Measurements from ENCODE around the gene ZBTB43.
"Not testable (repeated sequence)": the region's sequence is repeated elsewhere in the genome, so short reads cannot be mapped to it uniquely, and the experiment has no call there.

ZBTB43 gene

GRCh38 chr9:126804696-126805553, at the start of gene ZBTB43:
Gene ZBTB43, plus strand, starts transcription at chr9:126805040. Its CDS starts 27,470 bp downstream, at chr9:126832510.
- peak; percentile 98 for DNase-seq

- DNase-seq, result no peak
Observed at GRCh38 chr9:126755317-126755875, 49.4 kb upstream of the ZBTB43 start.

GRCh38 chr9:126756238-126756637, 48.6 kb upstream of the ZBTB43 start:
- DNase-seq, result no peak

GRCh38 chr9:126756876-126757415, 47.9 kb upstream of the ZBTB43 start:
- DNase-seq, result no peak

- DNase-seq, result no peak
Observed at GRCh38 chr9:126758916-126759585, 45.8 kb upstream of the ZBTB43 start.

- peak; percentile 35 for DNase-seq
Observed at GRCh38 chr9:126761274-126761673, 43.6 kb upstream of the ZBTB43 start.

GRCh38 chr9:126763130-126763764, 41.6 kb upstream of the ZBTB43 start:
- DNase-seq, result no peak

GRCh38 chr9:126773004-126773607, 31.7 kb upstream of the ZBTB43 start:
- no peak for DNase-seq

GRCh38 chr9:126775926-126776325, 28.9 kb upstream of the ZBTB43 start:
- DNase-seq, result no peak

- DNase-seq, result no peak
Observed at GRCh38 chr9:126777733-126778132, 27.1 kb upstream of the ZBTB43 start.

GRCh38 chr9:126778141-126778540, 26.7 kb upstream of the ZBTB43 start:
- no peak for DNase-seq

- not testable (repeated sequence) for DNase-seq
Observed at GRCh38 chr9:126778696-126779095, 26.1 kb upstream of the ZBTB43 start.

GRCh38 chr9:126781186-126782052, 23.4 kb upstream of the ZBTB43 start:
- peak; percentile 81 for DNase-seq

- DNase-seq, result no peak
Observed at GRCh38 chr9:126782053-126782388, 22.8 kb upstream of the ZBTB43 start.

GRCh38 chr9:126783949-126784348, 20.9 kb upstream of the ZBTB43 start:
- DNase-seq, result peak; percentile 36

- DNase-seq, result no peak
Observed at GRCh38 chr9:126784401-126784800, 20.4 kb upstream of the ZBTB43 start.

GRCh38 chr9:126784841-126785240, 20.0 kb upstream of the ZBTB43 start:
- DNase-seq, result not testable (repeated sequence)

- no peak for DNase-seq
Observed at GRCh38 chr9:126788046-126788445, 16.8 kb upstream of the ZBTB43 start.

- DNase-seq, result no peak
Observed at GRCh38 chr9:126788634-126789349, 16.0 kb upstream of the ZBTB43 start.

GRCh38 chr9:126790561-126790960, 14.3 kb upstream of the ZBTB43 start:
- no peak for DNase-seq

Measured in right hindlimb (tissue), 1 donor.